GM19468 (cell line): ENCODE results near the gene PGBD5.

Experiments
- ATAC-seq: cut with Tn5 transposase; IDR thresholded peaks from one replicate; pipeline ENCODE4 v1.9.1; 2021; ENCODE audit warnings: mild to moderate bottlenecking, moderate library complexity, moderate number of reproducible peaks; ENCODE audit not compliant: unreplicated experiment; ENCODE audit errors: extremely low read depth

Gene PGBD5

GRCh38 chr1:230400007-230400344 is 26.2 kb downstream of the PGBD5 start:
- ATAC-seq, result no peak

DNA sequence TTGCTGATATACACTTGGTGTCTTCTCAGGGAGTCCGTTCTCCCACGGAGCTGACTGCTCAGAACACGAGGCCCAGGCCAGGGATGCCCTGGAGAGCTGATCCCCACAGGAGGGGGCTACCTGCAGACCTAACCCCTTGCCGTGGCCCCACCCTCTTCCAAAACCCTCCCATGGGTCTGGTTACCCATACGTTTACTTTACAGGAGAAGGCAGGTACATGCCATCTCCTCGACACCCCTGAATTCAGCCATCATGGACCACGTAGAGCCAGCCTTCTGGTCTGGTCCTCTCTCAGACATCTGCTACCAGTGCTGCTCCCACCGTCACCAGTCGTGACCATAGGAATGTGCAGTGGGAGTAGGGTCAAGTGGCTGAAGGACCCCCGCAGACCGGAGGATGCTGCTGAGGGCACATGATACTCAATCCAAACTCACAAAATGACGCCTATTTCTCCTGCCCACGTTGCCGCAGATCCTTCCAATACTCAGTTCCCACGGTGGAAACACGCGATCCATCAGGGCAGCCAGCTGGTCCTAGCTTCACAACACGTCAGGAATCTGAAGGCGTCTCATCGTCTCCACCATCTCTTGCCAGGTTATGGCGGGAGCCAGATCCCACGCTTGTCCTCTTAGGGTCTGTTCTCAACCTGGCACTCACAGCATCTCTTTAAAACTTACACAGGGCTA is 26.7 kb downstream of the PGBD5 start:
- ATAC-seq, result no peak

GRCh38 chr1:230398856-230399255 is 27.3 kb downstream of the PGBD5 start:
- no peak for ATAC-seq

- ATAC-seq, result no peak
Observed at GRCh38 chr1:230396966-230397365, 29.2 kb downstream of the PGBD5 start.

DNA sequence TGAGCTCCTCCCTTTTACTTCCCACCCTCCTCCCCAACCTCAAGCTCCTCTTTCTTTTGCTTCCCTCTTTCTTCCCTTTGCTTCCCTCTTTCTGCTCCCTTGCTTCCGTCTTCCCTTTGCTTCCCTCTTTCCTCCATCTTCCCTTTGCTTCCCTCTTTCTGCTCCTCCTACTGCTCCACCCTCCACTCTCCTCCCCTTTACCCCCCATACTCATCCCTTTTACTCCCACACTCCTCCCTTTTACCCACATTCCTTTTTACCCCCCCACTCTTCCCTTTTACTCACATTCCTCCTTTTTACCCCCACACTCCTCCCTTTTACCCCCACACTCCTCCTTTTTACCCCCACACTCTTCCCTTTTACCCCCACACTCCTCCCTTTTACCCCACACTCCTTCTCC is 30.2 kb downstream of the PGBD5 start:
- ATAC-seq, result no peak

- no peak for ATAC-seq
Observed at GRCh38 chr1:230394741-230395140, 31.4 kb downstream of the PGBD5 start.

DNA sequence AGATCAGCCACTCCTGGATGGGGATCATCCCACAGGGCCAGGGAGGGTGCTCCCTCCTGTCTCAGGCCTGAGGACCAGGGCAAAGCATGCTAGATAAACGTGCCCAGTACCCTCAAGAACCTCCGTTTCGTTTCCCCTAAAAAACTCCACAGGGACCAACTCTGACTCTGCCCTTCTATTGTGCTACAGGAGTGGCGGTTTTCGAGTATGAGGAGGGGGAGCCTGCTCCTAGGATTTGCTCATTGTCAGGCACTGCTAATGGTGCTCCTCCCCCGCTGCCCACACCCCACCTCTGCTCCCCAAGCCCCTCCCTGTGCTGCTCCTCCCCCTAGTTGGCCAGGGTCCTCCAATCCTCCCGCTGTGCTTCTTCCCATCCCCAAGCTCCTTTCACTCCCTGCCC is 32.0 kb downstream of the PGBD5 start:
- ATAC-seq, result no peak

DNA sequence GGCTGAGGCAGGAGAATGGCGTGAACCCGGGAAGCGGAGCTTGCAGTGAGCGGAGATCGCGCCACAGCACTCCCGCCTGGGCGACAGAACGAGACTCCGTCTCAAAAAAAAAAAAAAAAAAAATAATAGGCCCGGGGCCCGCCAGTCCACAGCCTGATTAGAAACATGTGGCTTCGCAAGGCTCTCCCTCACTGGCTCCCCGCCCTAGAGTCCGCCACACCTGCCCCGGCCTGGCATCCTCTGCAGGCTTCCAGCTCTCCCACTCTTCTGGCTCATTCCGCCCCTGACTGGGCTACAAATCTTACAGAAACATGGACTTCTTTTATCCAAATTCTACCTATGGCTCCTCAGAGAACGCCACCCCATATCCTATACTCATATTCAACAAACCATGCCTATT is 32.4 kb downstream of the PGBD5 start:
- ATAC-seq, result no peak

DNA sequence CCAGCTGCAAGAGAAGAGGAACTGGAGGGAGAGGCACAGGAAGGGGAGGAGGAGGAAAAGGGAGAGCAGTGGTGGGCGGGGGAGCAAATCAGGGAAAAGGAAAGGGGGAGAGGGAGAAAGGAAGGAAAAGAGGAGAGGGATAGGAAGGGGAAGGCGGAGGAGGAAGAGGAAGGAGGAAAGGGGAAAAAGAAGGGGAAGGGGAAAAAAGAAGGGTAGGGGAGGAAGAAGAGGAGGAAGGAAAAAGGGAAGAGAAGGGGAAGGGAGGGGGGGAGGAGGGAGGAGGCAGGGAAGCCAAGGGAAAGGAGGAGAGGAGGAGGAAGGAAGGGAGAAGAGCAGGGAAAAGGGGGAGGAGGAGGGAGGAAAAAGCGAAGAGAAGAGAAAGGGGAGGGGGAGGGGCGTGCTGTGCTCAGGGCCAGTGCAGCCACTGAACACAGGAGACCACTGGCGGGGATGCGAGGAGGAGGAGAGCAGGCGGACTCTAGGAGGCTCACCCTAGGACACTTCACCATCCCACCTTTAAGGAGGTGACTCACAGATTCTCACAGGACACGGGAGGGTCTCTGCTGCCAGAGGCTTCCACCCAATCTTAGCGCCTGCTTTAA is 33.1 kb downstream of the PGBD5 start:
- no peak for ATAC-seq

DNA sequence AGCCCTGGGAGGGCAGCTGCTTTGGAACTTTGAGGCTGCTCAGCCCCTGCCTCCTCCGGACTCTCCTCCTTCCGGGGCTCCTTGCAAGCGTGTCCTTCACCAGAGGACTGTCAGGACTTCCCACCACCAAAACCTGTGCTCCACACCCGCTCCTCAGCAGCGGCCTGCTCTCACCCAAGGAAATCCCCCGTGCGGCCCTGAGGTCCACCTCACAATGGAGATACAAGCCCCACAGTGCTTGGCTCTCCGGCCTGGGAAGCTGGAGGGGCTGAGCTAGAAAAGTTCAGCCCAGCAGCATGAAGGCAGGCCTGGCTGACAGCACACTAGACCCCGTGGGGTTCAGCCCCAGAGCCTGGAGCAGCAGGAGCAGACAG is 33.6 kb downstream of the PGBD5 start:
- no peak for ATAC-seq

DNA sequence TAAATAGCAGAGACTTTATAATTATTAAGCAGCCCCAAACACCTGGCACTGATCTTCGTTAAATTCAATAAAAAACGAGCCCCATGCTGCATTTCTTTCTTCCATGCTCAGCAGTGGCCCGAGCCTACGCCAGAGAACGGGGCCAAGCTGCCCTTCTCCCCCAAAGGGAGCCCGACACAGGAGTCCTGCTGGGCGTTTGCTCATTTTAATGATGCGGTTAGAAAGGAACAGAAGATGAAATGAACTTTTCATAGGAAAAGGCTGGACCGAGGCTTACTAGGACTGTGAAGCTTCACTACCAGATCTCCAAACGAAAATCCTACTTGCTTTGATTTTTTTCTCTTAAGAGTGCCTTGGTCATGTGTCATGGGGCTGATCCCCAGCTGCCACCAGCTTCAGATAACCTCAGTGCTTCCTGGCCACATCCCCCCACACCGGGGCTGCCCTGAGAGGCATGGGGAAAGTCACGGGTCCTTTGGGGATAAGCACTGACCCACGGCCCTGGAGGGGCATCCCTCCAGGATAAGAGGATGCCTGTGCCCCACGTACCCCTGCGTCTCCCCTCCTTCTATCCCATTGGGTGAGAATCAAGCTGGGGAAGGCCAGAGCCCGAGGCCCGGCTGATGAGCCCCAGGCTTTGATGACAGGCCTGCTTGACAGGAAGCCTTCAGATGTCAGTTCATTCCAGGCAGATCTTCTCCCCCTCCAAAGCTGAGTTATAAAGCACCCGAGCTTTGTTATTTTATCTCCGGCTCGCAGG is 34.2 kb downstream of the PGBD5 start:
- ATAC-seq, result no peak

GRCh38 chr1:230390371-230390770 is 35.8 kb downstream of the PGBD5 start:
- ATAC-seq, result no peak

DNA sequence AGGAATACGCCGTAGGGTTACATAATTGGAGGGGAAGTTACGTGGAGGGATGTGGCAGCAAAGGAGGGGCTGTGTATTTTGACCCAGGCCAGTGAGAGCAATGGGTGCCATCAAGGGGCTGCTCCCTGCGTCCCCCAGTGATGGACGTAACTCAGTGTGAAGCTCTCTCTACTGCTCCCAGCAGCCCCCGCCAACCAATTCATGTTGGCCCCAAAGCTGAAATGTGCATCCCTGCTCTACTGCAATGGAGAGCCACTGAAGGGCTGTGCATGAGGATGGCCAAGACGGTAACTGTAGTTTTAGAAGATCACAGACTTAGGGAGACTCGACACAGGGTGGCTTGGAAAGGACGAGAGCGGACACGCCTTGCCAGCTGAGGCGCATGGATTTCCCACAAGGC is 38.3 kb downstream of the PGBD5 start:
- ATAC-seq, result no peak

GRCh38 chr1:230387296-230387695 is 38.8 kb downstream of the PGBD5 start:
- ATAC-seq, result no peak

GRCh38 chr1:230386637-230387262 is 39.4 kb downstream of the PGBD5 start:
- no peak for ATAC-seq

GRCh38 chr1:230385930-230386329 is 40.2 kb downstream of the PGBD5 start:
- no peak for ATAC-seq

DNA sequence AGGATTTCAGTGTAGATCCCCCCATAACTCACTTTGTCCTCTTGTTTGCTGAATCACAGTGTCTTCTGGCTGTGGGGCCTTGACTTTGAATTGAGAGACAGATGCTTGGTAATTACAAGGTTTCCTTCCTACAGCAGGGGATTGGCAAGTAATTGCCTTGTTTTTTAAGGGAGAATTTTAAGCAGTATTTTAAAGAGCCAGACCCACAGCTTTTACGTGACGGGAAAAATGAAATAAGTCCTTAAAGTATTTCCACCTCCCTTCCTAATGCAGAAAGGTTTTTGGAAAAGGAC is 41.0 kb downstream of the PGBD5 start:
- ATAC-seq, result no peak

DNA sequence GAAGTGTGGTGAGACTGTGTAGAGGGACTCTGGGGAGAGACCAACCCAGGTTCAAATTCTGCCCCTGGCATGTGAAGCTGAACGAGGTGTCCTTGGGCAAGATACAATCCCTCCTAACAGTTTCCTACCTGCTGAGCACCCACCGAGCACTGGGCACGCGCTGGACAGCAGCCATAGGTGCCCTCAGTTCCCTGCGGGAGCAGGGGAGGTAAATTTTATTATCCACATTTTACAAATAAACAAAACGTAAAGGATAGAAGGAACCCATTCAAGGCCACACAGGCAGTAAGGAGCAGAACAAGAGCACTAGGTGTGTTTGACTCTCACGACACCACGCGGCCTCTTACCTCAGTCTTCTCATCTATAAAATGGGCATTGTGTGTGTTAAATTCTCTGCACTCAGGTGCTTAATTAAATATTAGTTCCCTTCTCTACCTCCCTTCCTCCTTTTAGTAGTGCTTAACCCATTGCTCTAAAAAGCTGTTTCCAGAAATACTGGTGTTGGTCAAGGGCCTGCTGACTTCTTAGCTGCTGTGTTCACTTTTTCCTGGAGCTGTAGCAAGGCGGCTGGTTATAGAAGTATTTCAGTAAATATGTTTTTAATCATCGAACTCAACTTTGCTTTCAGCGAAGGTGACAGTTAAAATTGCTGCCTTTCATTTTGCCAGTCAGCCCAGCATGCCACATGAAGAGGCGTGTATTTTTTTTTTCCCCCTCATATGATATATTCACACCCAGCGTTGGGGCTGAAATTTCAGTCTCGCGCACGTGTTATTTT is 41.6 kb downstream of the PGBD5 start:
- no peak for ATAC-seq

GRCh38 chr1:230383425-230383824 is 42.7 kb downstream of the PGBD5 start:
- ATAC-seq, result no peak

DNA sequence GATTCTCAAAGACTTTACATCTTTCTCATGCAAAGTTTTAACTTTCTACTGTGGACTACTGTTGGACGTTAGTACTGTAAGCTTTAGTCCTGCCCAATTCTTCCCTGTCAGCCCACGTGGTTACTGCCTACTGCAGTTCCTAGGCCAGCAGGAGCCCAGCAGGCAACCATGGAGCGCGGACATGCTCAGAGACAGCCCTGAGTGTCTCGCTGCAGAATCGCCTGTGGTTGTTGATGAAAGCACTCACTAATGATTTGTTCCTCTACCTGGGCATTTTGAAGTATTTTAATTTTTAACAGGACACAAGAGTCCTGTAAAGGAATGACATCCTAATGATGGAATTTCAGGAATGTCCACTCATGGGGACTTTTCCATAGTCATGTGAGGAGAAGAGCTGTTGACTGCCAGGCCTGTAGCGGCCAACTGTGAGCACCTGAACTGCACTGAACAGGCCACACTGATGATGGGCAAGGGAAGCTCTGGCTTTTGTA is 44.1 kb downstream of the PGBD5 start:
- ATAC-seq, result no peak

- no peak for ATAC-seq
Observed at GRCh38 chr1:230381585-230381984, 44.5 kb downstream of the PGBD5 start.
